ENCODE data around the gene CCL26.

The CCL26 gene

DNA sequence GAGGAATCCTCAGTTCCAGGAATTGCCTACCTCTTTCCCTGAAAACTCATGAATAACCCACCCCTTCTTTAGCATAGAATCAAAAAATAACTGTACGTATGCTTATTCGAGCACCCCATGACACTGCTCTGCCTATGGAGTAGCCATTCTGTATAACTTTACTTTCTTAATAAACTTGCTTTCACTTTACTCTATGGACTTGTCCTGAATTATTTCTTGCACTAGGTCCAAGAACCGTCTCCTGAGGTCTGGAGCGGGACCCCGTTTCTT is 30.5 kb upstream of the CCL26 start:
- H3K18ac ChIP-seq (ENCODE audit: low read depth in 1 of 2, low read length in 2 of 2): no peak overlapping the region
- H3K79me1 ChIP-seq (replicated peaks; ENCODE audit: low read length, poor library complexity, severe bottlenecking): no peaks in the 10 kb centered on the region
- H3K4ac ChIP-seq (ENCODE audit: low read depth in 1 of 2, low read length in 2 of 2): no peak overlapping the region
- no peak overlapping the region for H3K4me2 ChIP-seq (ENCODE audit: low read length, poor library complexity, severe bottlenecking)
- DNase-seq: no peak
- H3K4me3 ChIP-seq (ENCODE audit: insufficient read depth in 1 of 2, low read depth in 1 of 2, low read length in 2 of 2): no peak overlapping the region
- no peak overlapping the region for H2BK120ac ChIP-seq (ENCODE audit: low read depth, low read length)
- no peak overlapping the region for H3K27ac ChIP-seq (ENCODE audit: low read length, poor library complexity, severe bottlenecking)
- H3K9ac ChIP-seq (ENCODE audit: low read length): no peak overlapping the region
- H3K4me1 ChIP-seq (ENCODE audit: control insufficient read depth, insufficient read depth, low read depth, low read length): no peaks in the 10 kb centered on the region
- no peak overlapping the region for H4K8ac ChIP-seq (ENCODE audit: low read length)
- H2BK15ac ChIP-seq (ENCODE audit: low read depth, poor library complexity, severe bottlenecking): no peak overlapping the region
- WGBS: 96% methylated on average over 2 of the region's 5 CpGs
- no peak overlapping the region for H2AFZ ChIP-seq (ENCODE audit: low read depth, low read length)
- no peak overlapping the region for H2BK12ac ChIP-seq (ENCODE audit: low read length in 2 of 2)
- H3K27me3 ChIP-seq (ENCODE audit: control insufficient read depth in 1 of 2, insufficient read depth in 1 of 2, low read length in 2 of 2): peaks cover 8 to 13% of the 10 kb centered on the region in 2 experiments
- H3K36me3 ChIP-seq (ENCODE audit: control insufficient read depth in 1 of 2, insufficient read depth in 2 of 2, low read depth in 1 of 2, low read length in 2 of 2): no peaks in the 10 kb centered on the region
- H2BK5ac ChIP-seq (ENCODE audit: low read depth, low read length, poor library complexity, severe bottlenecking): no peak overlapping the region
- peaks cover 11% of the 10 kb centered on the region for H3K9me3 ChIP-seq (ENCODE audit: control insufficient read depth, low read length)
- H2AK5ac ChIP-seq (ENCODE audit: low read length, severe bottlenecking): no peak overlapping the region
- no peak overlapping the region for H3K14ac ChIP-seq (ENCODE audit: low read length in 2 of 2)
- no peak overlapping the region for H3K23ac ChIP-seq (ENCODE audit: low read length in 2 of 2)
- H4K91ac ChIP-seq (ENCODE audit: low read length): no peak overlapping the region

DNA sequence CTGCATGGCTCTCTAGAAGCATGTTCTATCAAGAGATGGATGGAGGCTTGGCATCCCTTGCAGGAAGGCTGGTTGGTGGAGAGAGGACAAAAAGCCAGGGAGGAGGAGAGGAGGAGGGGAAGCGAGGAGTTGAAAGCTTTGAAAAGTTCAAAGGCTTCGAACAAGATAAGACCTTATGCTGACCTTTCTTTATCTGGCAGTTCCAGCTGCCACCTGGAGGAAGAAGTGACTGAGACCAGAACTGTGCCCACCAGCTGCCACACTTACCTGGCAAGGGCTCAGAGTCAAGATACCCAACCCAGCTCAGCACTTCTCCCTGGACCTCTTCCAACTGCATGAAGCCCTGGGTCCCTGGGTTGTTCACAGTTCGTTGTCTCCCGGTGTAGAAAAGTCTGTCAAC is 26.8 kb upstream of the CCL26 start:
- no peak overlapping the region for H2AK5ac ChIP-seq (ENCODE audit: low read length, severe bottlenecking)
- H3K14ac ChIP-seq (ENCODE audit: low read length in 2 of 2): no peak overlapping the region
- H3K23ac ChIP-seq (ENCODE audit: low read length in 2 of 2): no peak overlapping the region
- no peaks in the 10 kb centered on the region for H3K4me1 ChIP-seq (ENCODE audit: control insufficient read depth, insufficient read depth, low read depth, low read length)
- 91% methylated on average over 4 of the region's 4 CpGs for WGBS
- no peak overlapping the region for H2BK12ac ChIP-seq (ENCODE audit: low read length in 2 of 2)
- H3K27ac ChIP-seq (ENCODE audit: low read length, poor library complexity, severe bottlenecking): no peak overlapping the region
- H3K4me2 ChIP-seq (ENCODE audit: low read length, poor library complexity, severe bottlenecking): no peak overlapping the region
- no peak overlapping the region for H3K4me3 ChIP-seq (ENCODE audit: insufficient read depth in 1 of 2, low read depth in 1 of 2, low read length in 2 of 2)
- no peak overlapping the region for H2AFZ ChIP-seq (ENCODE audit: low read depth, low read length)
- DNase-seq: no peak
- H2BK120ac ChIP-seq (ENCODE audit: low read depth, low read length): no peak overlapping the region
- H3K79me1 ChIP-seq (replicated peaks; ENCODE audit: low read length, poor library complexity, severe bottlenecking): no peaks in the 10 kb centered on the region
- no peak overlapping the region for H2BK5ac ChIP-seq (ENCODE audit: low read depth, low read length, poor library complexity, severe bottlenecking)
- no peak overlapping the region for H3K18ac ChIP-seq (ENCODE audit: low read depth in 1 of 2, low read length in 2 of 2)
- no peak overlapping the region for H3K9ac ChIP-seq (ENCODE audit: low read length)
- no peak overlapping the region for H4K8ac ChIP-seq (ENCODE audit: low read length)
- no peak overlapping the region for H3K4ac ChIP-seq (ENCODE audit: low read depth in 1 of 2, low read length in 2 of 2)
- H2BK15ac ChIP-seq (ENCODE audit: low read depth, poor library complexity, severe bottlenecking): no peak overlapping the region
- peaks cover 16 to 21% of the 10 kb centered on the region in 2 experiments for H3K27me3 ChIP-seq (ENCODE audit: control insufficient read depth in 1 of 2, insufficient read depth in 1 of 2, low read length in 2 of 2)
- H3K9me3 ChIP-seq (ENCODE audit: control insufficient read depth, low read length): no peaks in the 10 kb centered on the region
- H3K36me3 ChIP-seq (ENCODE audit: control insufficient read depth in 1 of 2, insufficient read depth in 2 of 2, low read depth in 1 of 2, low read length in 2 of 2): no peaks in the 10 kb centered on the region
- H4K91ac ChIP-seq (ENCODE audit: low read length): no peak overlapping the region

DNA sequence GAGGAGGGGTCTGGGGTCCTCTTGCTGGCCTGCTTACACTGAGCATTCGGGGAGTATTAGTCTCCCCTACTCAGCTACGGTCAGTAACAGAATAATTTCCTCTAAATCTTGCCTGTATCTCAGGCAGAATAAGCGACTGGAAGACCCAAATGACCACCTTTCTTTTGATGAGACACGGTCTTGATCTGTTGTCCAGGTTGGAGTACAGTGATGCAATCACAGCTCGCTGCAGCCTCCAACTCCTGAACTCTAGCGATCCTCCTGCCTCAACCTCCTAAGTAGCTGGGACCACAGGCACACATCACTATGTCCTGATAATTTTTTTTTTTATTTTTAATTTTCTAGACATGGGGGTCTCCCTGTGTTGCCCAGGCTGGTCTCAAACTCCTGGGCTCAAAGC is 24.4 kb upstream of the CCL26 start:
- Histone ChIP-seq H2AFZ (ENCODE audit: low read depth, low read length) (no peak overlapping the region), H3K36me3 (ENCODE audit: control insufficient read depth in 1 of 2, insufficient read depth in 2 of 2, low read depth in 1 of 2, low read length in 2 of 2) (no peaks in the 10 kb centered on the region), H2BK12ac (ENCODE audit: low read length in 2 of 2) (no peak overlapping the region), H2BK5ac (ENCODE audit: low read depth, low read length, poor library complexity, severe bottlenecking) (no peak overlapping the region), H4K8ac (ENCODE audit: low read length) (no peak overlapping the region), H3K27ac (ENCODE audit: low read length, poor library complexity, severe bottlenecking) (no peak overlapping the region), H3K18ac (ENCODE audit: low read depth in 1 of 2, low read length in 2 of 2) (no peak overlapping the region), H2BK15ac (ENCODE audit: low read depth, poor library complexity, severe bottlenecking) (no peak overlapping the region), H3K4me3 (ENCODE audit: insufficient read depth in 1 of 2, low read depth in 1 of 2, low read length in 2 of 2) (no peak overlapping the region), H2BK120ac (ENCODE audit: low read depth, low read length) (no peak overlapping the region), H3K23ac (ENCODE audit: low read length in 2 of 2) (no peak overlapping the region), H2AK5ac (ENCODE audit: low read length, severe bottlenecking) (no peak overlapping the region), H3K4me2 (ENCODE audit: low read length, poor library complexity, severe bottlenecking) (no peak overlapping the region), H3K79me1 (replicated peaks; ENCODE audit: low read length, poor library complexity, severe bottlenecking) (no peaks in the 10 kb centered on the region), H3K27me3 (ENCODE audit: control insufficient read depth in 1 of 2, insufficient read depth in 1 of 2, low read length in 2 of 2) (peaks cover 16% of the 10 kb centered on the region in 2 experiments), H3K9me3 (ENCODE audit: control insufficient read depth, low read length) (no peaks in the 10 kb centered on the region), H3K4ac (ENCODE audit: low read depth in 1 of 2, low read length in 2 of 2) (no peak overlapping the region), H3K14ac (ENCODE audit: low read length in 2 of 2) (no peak overlapping the region), H3K4me1 (ENCODE audit: control insufficient read depth, insufficient read depth, low read depth, low read length) (no peaks in the 10 kb centered on the region), H3K9ac (ENCODE audit: low read length) (no peak overlapping the region), H4K91ac (ENCODE audit: low read length) (no peak overlapping the region)
- WGBS: 97% methylated on average over 6 of the region's 6 CpGs
- DNase-seq: no peak

DNA sequence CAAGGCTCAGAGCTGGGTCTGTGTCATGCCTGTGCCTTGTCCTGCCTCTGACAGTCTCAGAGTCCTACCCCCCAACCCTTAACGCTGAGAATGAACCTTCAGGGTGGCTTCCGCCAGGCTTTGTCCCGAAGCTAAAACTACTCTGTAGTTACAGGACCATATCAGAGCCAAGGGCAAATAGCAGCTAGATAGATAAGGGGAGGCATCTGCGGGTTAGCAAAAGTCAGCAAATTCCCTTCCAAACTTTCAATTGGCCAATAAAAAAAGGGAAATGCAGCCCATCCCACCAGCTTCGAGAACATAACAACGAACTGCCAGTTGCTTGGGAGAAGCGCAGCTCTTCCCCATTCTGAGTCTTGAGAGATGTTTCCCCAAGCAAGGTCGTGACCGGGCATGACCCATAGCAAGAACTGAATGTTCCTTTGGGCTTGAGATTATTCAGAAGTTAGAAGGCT is 23.8 kb upstream of the CCL26 start:
- H3K27me3 ChIP-seq (ENCODE audit: control insufficient read depth in 1 of 2, insufficient read depth in 1 of 2, low read length in 2 of 2): peaks cover 16% of the 10 kb centered on the region in 2 experiments
- 63% methylated on average over 8 of the region's 9 CpGs for WGBS
- H3K79me1 ChIP-seq (replicated peaks; ENCODE audit: low read length, poor library complexity, severe bottlenecking): no peaks in the 10 kb centered on the region
- no peak overlapping the region for H3K4ac ChIP-seq (ENCODE audit: low read depth in 1 of 2, low read length in 2 of 2)
- H2BK120ac ChIP-seq (ENCODE audit: low read depth, low read length): no peak overlapping the region
- no peak overlapping the region for H3K4me3 ChIP-seq (ENCODE audit: insufficient read depth in 1 of 2, low read depth in 1 of 2, low read length in 2 of 2)
- H3K4me1 ChIP-seq (ENCODE audit: control insufficient read depth, insufficient read depth, low read depth, low read length): no peaks in the 10 kb centered on the region
- no peak overlapping the region for H2AFZ ChIP-seq (ENCODE audit: low read depth, low read length)
- no peaks in the 10 kb centered on the region for H3K9me3 ChIP-seq (ENCODE audit: control insufficient read depth, low read length)
- no peak overlapping the region for H4K8ac ChIP-seq (ENCODE audit: low read length)
- no peak overlapping the region for H3K23ac ChIP-seq (ENCODE audit: low read length in 2 of 2)
- H2BK5ac ChIP-seq (ENCODE audit: low read depth, low read length, poor library complexity, severe bottlenecking): no peak overlapping the region
- no peak overlapping the region for H2AK5ac ChIP-seq (ENCODE audit: low read length, severe bottlenecking)
- no peak overlapping the region for H3K4me2 ChIP-seq (ENCODE audit: low read length, poor library complexity, severe bottlenecking)
- no peak overlapping the region for H3K18ac ChIP-seq (ENCODE audit: low read depth in 1 of 2, low read length in 2 of 2)
- H3K9ac ChIP-seq (ENCODE audit: low read length): no peak overlapping the region
- H3K27ac ChIP-seq (ENCODE audit: low read length, poor library complexity, severe bottlenecking): no peak overlapping the region
- DNase-seq: no peak
- H4K91ac ChIP-seq (ENCODE audit: low read length): no peak overlapping the region
- no peak overlapping the region for H3K14ac ChIP-seq (ENCODE audit: low read length in 2 of 2)
- no peak overlapping the region for H2BK12ac ChIP-seq (ENCODE audit: low read length in 2 of 2)
- H2BK15ac ChIP-seq (ENCODE audit: low read depth, poor library complexity, severe bottlenecking): no peak overlapping the region
- H3K36me3 ChIP-seq (ENCODE audit: control insufficient read depth in 1 of 2, insufficient read depth in 2 of 2, low read depth in 1 of 2, low read length in 2 of 2): no peaks in the 10 kb centered on the region
